GM18520 (cell line): ENCODE data around the gene TBX2.

Experiments used
- ATAC-seq: cut with Tn5 transposase; IDR thresholded peaks from one replicate; pipeline ENCODE4 v1.9.1; 2021; ENCODE audit not compliant: unreplicated experiment

TBX2 gene

GRCh38 chr17:61386251-61386650, 13.4 kb upstream of the TBX2 start:
- no peak for ATAC-seq

GRCh38 chr17:61387011-61387410, 12.6 kb upstream of the TBX2 start:
- no peak for ATAC-seq

- ATAC-seq, result no peak
Measured at GRCh38 chr17:61387511-61388305, 11.9 kb upstream of the TBX2 start.

- ATAC-seq, result no peak
Measured at GRCh38 chr17:61388561-61389356, 10.9 kb upstream of the TBX2 start.

GRCh38 chr17:61389670-61390478, 9.8 kb upstream of the TBX2 start:
- no peak for ATAC-seq

GRCh38 chr17:61390479-61390791, 9.2 kb upstream of the TBX2 start:
- no peak for ATAC-seq

- ATAC-seq, result no peak
Measured at GRCh38 chr17:61391595-61392291, 7.9 kb upstream of the TBX2 start.

GRCh38 chr17:61392679-61393078, 7.0 kb upstream of the TBX2 start:
- ATAC-seq, result no peak

GRCh38 chr17:61393550-61393903, 6.1 kb upstream of the TBX2 start:
- no peak for ATAC-seq

- ATAC-seq, result no peak
Measured at GRCh38 chr17:61393904-61394629, 5.6 kb upstream of the TBX2 start.

GRCh38 chr17:61394630-61395408, 4.8 kb upstream of the TBX2 start:
- ATAC-seq, result no peak

GRCh38 chr17:61395409-61395982, 4.1 kb upstream of the TBX2 start:
- ATAC-seq, result no peak

- no peak for ATAC-seq
Measured at GRCh38 chr17:61395983-61396585, 3.6 kb upstream of the TBX2 start.

- ATAC-seq, result no peak
Measured at GRCh38 chr17:61396586-61397085, 3.0 kb upstream of the TBX2 start.

- no peak for ATAC-seq
Measured at GRCh38 chr17:61397086-61397842, 2.4 kb upstream of the TBX2 start.

GRCh38 chr17:61398721-61399130, 917 bp upstream of the TBX2 start:
- ATAC-seq, result no peak

- no peak for ATAC-seq
Measured at GRCh38 chr17:61400066-61400716, 548 bp downstream of the TBX2 start.
